Heart left ventricle (tissue), 16 donors: ENCODE data around the gene PLPP6. TPM values are rescaled to one million over a fixed set of nuclear protein-coding genes. Genes with fewer than 3 reads are reported as not detected.

Experiments used
- ATAC-seq, 4 donors: fragments of 200-7000 bp; cut with Tn5 transposase; one replicate each; pipeline ENCODE4 v1.9.1; 2020 to 2022; ENCODE audit warnings: moderate library complexity in 4 of 4, mild to moderate bottlenecking in 3 of 4, moderate number of reproducible peaks in 1 of 4
- DNase-seq, 5 donors: peaks; one replicate each; pipeline ENCODE4 v3.0.0-alpha.2; 2020
- H3K27ac ChIP-seq, 12 donors: fragments of 200-600 bp; sonication (generic) in 4 of 12; one replicate each; pipeline versions ENCODE4 v1.5.0 to v1.8.0; 2016 to 2022; ENCODE audit warnings: mild to moderate bottlenecking in 2 of 12
- H3K27me3 ChIP-seq, 9 donors: fragments of 200-600 bp; sonication (generic) in 2 of 9; one replicate each; pipeline versions ENCODE4 v1.5.1 to v1.8.0; 2016 to 2022; ENCODE audit warnings: mild to moderate bottlenecking in 3 of 9
- H3K36me3 ChIP-seq, 9 donors: fragments of 200-600 bp; sonication (generic) in 2 of 9; one replicate each; pipeline versions ENCODE4 v1.5.0 to v1.8.0; 2018 to 2022; ENCODE audit warnings: mild to moderate bottlenecking in 2 of 9
- H3K4me1 ChIP-seq, 12 donors: fragments of 200-600 bp; sonication (generic) in 4 of 12; one replicate each; pipeline versions ENCODE4 v1.5.0 to v1.8.0; 2016 to 2022; ENCODE audit warnings: mild to moderate bottlenecking in 3 of 12
- H3K4me3 ChIP-seq, 12 donors: fragments of 200-600 bp; sonication (generic) in 4 of 12; one replicate each; pipeline versions ENCODE4 v1.5.0 to v1.8.0; 2017 to 2022; ENCODE audit warnings: mild to moderate bottlenecking in 9 of 12, moderate library complexity in 4 of 12
- H3K9me3 ChIP-seq, 12 donors: fragments of 200-600 bp; sonication (generic) in 4 of 12; one replicate each; pipeline versions ENCODE4 v1.5.0 to v1.8.0; 2016 to 2022; ENCODE audit warnings: mild to moderate bottlenecking in 1 of 12
- POLR2A ChIP-seq, 2 donors: fragments of 450-650 bp; IDR thresholded peaks; one replicate each; pipeline ENCODE4 v1.6.1; 2017; ENCODE audit warnings: antibody characterized with exemption in 2 of 2, mild to moderate bottlenecking in 2 of 2, moderate library complexity in 2 of 2
- whole genome bisulfite sequencing, 4 donors: extraction: QIAGEN DNeasy Blood & Tissue Kit in 2 of 4; methylation state at CpG; one replicate each; pipeline versions ENCODE4 v1.1.5 to v1.1.7; 2013 to 2018; 5-methylcytosine and 5-hydroxymethylcytosine counted together
- intact Hi-C, 10 donors: fragments of 100-400 bp; cut with DNase I; formaldehyde crosslinking; loops; one replicate each; pipeline versions ENCODE4 v1.11.1 to v1.14.2; 2022
- polyA plus RNA-seq, 2 donors: library from polyadenylated mRNA; stranded (reverse); fragments of 200-250 nt; gene quantifications; one replicate each; pipeline ENCODE4 v1.2.3, GENCODE V29; 2013
- total RNA-seq, 9 donors: library from RNA; depleted of rRNA in 2 of 9; stranded (reverse); fragments of >200 nt in 2 of 9; fragmentation: NEBNext Ultra II Directional in 3 of 9; extraction: Animal tissue kit (Norgen Biotek cat#: 25700) in 3 of 9; gene quantifications; one replicate each; pipeline versions ENCODE4 v1.1.0 to v1.2.4, GENCODE V29; 2016 to 2023
- TF ChIP-seq, protein P1 (sequence below), 12 donors: fragments of 200-600 bp; sonication (generic) in 4 of 12; IDR thresholded peaks; one replicate each; pipeline versions ENCODE4 v1.5.0 to v1.8.0; 2018 to 2022; ENCODE audit warnings: antibody characterized with exemption in 12 of 12, mild to moderate bottlenecking in 5 of 12
- donor health status: ischemic (EF 13 %, LVEDD 7.1; RV severe dilation, severe dysfunction).
- donor health status: healthy with polysubstance abuse.
- donor health status: DM: no; HTN: yes; CAD: no.
- donor health status: DM: no; HTN: no; CAD: no.
- donor health status: ischemic (EF 25% LVEDD 6.9; RV normal size, moderate dysfunction).
- donor health status: ischemic (EF 25% LVEDD 5.7; RV mildly dilated, moderate dysfunction).
- donor health status: healthy.
- donor health status: DM: yes; HTN: yes; CAD: no.
- donor health status: ischemic (EF 35%, LVEDD 5.7; RV mildly dilated, moderate dysfunction).
- donor health status: nonischemic (EF 11% LVEDD 7.7; RV severe dilation, severe dysfunction).
- donor health status: DM: yes; HTN: yes; CAD: no.
- donor health status: PGD.
- donor health status: ischemic (EF 29% LVEDD 5.4; RV normal size, mild dysfunction).
- donor health status: nonischemic (EF 23%, LVEDD 6.1; RV moderate dilation, normal function).

The PLPP6 gene
- total and polyA plus RNA-seq, 11 donors = 1.0 to 5.4 (median 2.8) TPM

DNA sequence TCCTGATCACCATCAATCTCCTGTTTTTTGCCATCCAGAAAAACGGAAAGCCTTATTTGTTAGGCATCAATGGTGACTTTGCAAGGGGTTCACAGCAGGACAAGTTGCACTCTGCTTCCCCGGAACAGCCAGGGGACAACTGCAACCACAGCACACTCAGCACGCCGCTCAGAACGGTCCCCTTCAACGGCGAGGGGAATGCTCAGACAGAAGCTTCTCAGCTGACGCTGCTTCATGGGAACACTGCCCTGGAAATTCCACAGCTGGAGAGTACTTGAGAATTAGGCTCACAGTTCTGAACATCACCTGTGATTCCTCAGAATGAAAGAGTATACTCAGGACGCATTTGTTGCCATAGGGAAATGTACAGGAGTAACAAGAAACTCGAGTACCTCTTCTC lies 40.1 kb upstream of the PLPP6 start:
- Histone ChIP-seq H3K9me3 (no peaks in the 10 kb centered on the region), H3K27ac (no peak overlapping the region), H3K27me3 (no peaks in the 10 kb centered on the region), H3K4me1 (no peaks in the 10 kb centered on the region), H3K36me3 (peaks cover 0 to 20% (median 0%) of the 10 kb centered on the region in 9 donors), H3K4me3 (no peak overlapping the region)
- no peak for TF ChIP-seq POLR2A (IDR thresholded peaks at IDR 0.05)
- TF ChIP-seq, protein P1, sequence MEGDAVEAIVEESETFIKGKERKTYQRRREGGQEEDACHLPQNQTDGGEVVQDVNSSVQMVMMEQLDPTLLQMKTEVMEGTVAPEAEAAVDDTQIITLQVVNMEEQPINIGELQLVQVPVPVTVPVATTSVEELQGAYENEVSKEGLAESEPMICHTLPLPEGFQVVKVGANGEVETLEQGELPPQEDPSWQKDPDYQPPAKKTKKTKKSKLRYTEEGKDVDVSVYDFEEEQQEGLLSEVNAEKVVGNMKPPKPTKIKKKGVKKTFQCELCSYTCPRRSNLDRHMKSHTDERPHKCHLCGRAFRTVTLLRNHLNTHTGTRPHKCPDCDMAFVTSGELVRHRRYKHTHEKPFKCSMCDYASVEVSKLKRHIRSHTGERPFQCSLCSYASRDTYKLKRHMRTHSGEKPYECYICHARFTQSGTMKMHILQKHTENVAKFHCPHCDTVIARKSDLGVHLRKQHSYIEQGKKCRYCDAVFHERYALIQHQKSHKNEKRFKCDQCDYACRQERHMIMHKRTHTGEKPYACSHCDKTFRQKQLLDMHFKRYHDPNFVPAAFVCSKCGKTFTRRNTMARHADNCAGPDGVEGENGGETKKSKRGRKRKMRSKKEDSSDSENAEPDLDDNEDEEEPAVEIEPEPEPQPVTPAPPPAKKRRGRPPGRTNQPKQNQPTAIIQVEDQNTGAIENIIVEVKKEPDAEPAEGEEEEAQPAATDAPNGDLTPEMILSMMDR (IDR thresholded peaks at IDR 0.05) = no peak
- ATAC-seq (no peak), DNase-seq (no peak)
- 76 to 85% (median 81%) methylated on average over 10 of the region's 10 CpGs for whole genome bisulfite sequencing, 4 donors
- intact Hi-C loops = no loop called here

DNA sequence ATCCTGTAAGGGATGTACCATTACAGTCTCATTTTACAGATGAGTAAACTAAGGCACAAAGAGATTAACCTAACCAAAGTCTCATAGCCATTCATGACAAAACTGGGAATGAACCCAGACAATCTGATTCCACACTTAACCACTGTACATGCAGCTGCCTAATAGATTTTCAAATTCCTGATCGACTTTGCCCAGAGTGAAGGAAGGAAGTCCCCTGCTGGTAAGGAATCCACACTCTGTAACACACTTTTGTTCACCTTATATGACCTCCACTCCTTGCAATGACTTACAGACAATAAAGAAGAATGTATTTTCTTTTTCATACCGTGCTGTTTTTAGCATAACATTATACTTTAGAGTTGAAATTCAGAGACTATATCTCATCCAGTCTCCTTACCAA lies 31.3 kb upstream of the PLPP6 start:
- ATAC-seq = no peak
- Histone ChIP-seq H3K4me3 (no peak overlapping the region), H3K4me1 (no peaks in the 10 kb centered on the region), H3K27me3 (no peaks in the 10 kb centered on the region), H3K9me3 (no peaks in the 10 kb centered on the region), H3K27ac (no peak overlapping the region), H3K36me3 (no peaks in the 10 kb centered on the region)
- intact Hi-C loops = no loop called here
- TF ChIP-seq, protein P1 (IDR thresholded peaks at IDR 0.05) = no peak
- TF ChIP-seq POLR2A (IDR thresholded peaks at IDR 0.05) = no peak
- WGBS, 4 donors = 28 to 58% (median 41%) methylated on average over 2 of the region's 2 CpGs
- no peak for DNase-seq

DNA sequence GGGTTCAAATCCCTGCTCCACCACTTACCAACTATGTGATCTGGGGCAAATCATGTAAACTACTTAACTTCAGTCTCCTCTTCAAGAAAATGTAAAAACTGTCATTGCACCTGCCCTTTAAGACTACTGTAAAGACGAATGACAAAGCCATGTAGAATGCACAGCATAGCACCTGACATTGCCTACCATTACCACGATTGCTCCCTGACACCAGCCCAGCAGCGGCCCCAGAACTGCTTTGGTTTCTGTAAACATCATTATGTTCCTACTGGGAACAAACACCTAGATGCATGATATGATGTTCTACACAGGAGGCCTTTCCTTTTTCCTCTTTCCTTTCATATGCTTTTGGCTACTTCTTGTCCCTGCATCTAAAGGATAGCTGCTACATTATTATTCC lies 23.1 kb upstream of the PLPP6 start:
- H3K4me3 ChIP-seq = no peak overlapping the region
- intact Hi-C loops = loop anchor here in 3 of 10 donors (2.0 to 5.0 kb wide), 2 partner anchors 256 to 257 kb away; no protein-coding TSS in a partner anchor
- H3K9me3 ChIP-seq = no peaks in the 10 kb centered on the region
- TF ChIP-seq, protein P1 (IDR thresholded peaks at IDR 0.05) = no peak
- TF ChIP-seq POLR2A (IDR thresholded peaks at IDR 0.05) = no peak
- no peaks in the 10 kb centered on the region for H3K4me1 ChIP-seq
- DNase-seq (no peak), ATAC-seq (no peak)
- H3K27me3 ChIP-seq = no peaks in the 10 kb centered on the region
- WGBS, 4 donors = 79 to 91% (median 85%) methylated on average over 3 of the region's 3 CpGs
- H3K27ac ChIP-seq = no peak overlapping the region
- H3K36me3 ChIP-seq = no peaks in the 10 kb centered on the region

DNA sequence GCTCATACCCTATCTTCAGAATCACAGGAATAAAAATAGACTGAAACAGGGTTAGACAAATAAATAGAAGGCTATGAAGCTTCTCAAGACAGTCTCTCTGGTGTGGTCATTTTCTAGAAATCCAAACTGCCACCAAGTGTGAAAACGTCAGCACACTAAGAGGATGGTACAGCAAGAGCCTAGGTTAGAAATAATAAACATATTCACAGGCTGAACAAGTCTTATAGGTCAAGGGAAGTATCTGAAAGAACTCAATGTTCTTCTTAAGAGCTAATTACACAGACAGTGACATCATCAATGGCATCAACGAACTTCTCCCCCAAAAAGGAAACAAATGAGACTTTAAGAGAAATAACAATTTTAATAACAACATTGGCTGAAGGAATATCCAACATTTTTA lies 22.7 kb upstream of the PLPP6 start:
- WGBS, 4 donors = 43 to 59% (median 47%) methylated on average over 2 of the region's 2 CpGs
- Histone ChIP-seq H3K36me3 (no peaks in the 10 kb centered on the region), H3K27me3 (no peaks in the 10 kb centered on the region), H3K4me3 (no peak overlapping the region), H3K27ac (no peak overlapping the region), H3K4me1 (no peaks in the 10 kb centered on the region), H3K9me3 (no peaks in the 10 kb centered on the region)
- intact Hi-C loops = loop anchor here in 3 of 10 donors (2.0 to 5.0 kb wide), 2 partner anchors 257 kb away; no protein-coding TSS in a partner anchor
- DNase-seq = no peak
- TF ChIP-seq, protein P1 (IDR thresholded peaks at IDR 0.05) = no peak
- TF ChIP-seq POLR2A (IDR thresholded peaks at IDR 0.05) = no peak
- no peak for ATAC-seq
